ENCODE results near the gene CEMIP2. TPM values are rescaled to one million over a fixed set of nuclear protein-coding genes. Genes with fewer than 3 reads are reported as not detected.

Gene CEMIP2
- total and polyA plus RNA-seq, 10 of the 15 experiments (the other 5 are each of a cell fraction or from before 2014, with no cell fraction given) = 0.50 to 19.2 (median 1.2) TPM

DNA sequence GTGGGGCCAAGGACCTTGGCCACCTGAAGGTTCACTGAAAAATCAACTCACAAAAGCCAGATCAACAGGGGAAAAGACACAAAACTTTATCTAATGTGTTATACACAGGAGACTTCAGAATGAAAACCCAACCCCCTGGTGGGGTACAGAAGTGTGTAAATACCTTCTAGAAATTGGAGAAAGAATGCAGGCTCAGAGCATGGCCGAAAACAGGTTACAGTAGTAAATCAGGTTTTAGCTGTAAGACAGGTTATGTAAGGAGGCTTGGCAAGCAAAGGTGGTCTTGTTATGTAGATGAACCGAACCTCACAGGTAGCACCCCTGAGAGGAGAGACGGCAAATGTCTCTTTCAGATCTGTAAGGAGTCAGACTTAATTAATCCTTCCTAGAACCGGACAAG, 10.0 kb downstream of the CEMIP2 start (continued):
- TF ChIP-seq, protein P1, sequence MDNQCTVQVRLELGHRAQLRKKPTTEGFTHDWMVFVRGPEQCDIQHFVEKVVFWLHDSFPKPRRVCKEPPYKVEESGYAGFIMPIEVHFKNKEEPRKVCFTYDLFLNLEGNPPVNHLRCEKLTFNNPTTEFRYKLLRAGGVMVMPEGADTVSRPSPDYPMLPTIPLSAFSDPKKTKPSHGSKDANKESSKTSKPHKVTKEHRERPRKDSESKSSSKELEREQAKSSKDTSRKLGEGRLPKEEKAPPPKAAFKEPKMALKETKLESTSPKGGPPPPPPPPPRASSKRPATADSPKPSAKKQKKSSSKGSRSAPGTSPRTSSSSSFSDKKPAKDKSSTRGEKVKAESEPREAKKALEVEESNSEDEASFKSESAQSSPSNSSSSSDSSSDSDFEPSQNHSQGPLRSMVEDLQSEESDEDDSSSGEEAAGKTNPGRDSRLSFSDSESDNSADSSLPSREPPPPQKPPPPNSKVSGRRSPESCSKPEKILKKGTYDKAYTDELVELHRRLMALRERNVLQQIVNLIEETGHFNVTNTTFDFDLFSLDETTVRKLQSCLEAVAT (IDR thresholded peaks at IDR 0.05) = no peak
- TF ChIP-seq, protein P2, sequence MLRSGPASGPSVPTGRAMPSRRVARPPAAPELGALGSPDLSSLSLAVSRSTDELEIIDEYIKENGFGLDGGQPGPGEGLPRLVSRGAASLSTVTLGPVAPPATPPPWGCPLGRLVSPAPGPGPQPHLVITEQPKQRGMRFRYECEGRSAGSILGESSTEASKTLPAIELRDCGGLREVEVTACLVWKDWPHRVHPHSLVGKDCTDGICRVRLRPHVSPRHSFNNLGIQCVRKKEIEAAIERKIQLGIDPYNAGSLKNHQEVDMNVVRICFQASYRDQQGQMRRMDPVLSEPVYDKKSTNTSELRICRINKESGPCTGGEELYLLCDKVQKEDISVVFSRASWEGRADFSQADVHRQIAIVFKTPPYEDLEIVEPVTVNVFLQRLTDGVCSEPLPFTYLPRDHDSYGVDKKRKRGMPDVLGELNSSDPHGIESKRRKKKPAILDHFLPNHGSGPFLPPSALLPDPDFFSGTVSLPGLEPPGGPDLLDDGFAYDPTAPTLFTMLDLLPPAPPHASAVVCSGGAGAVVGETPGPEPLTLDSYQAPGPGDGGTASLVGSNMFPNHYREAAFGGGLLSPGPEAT (IDR thresholded peaks at IDR 0.05; ENCODE audit: low read depth) = no peak
- TF ChIP-seq, protein P3, sequence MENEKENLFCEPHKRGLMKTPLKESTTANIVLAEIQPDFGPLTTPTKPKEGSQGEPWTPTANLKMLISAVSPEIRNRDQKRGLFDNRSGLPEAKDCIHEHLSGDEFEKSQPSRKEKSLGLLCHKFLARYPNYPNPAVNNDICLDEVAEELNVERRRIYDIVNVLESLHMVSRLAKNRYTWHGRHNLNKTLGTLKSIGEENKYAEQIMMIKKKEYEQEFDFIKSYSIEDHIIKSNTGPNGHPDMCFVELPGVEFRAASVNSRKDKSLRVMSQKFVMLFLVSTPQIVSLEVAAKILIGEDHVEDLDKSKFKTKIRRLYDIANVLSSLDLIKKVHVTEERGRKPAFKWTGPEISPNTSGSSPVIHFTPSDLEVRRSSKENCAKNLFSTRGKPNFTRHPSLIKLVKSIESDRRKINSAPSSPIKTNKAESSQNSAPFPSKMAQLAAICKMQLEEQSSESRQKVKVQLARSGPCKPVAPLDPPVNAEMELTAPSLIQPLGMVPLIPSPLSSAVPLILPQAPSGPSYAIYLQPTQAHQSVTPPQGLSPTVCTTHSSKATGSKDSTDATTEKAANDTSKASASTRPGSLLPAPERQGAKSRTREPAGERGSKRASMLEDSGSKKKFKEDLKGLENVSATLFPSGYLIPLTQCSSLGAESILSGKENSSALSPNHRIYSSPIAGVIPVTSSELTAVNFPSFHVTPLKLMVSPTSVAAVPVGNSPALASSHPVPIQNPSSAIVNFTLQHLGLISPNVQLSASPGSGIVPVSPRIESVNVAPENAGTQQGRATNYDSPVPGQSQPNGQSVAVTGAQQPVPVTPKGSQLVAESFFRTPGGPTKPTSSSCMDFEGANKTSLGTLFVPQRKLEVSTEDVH (IDR thresholded peaks at IDR 0.05; ENCODE audit: low read depth, partially characterized antibody) = no peak
- TF ChIP-seq RUNX3 (IDR thresholded peaks at IDR 0.05; ENCODE audit: low read length) (no peak), RFX5 (IDR thresholded peaks at IDR 0.05; ENCODE audit: low read depth, low read length) (no peak), IKZF1 (conservative IDR thresholded peaks at IDR 0.05) (no peak), EP300 (IDR thresholded peaks at IDR 0.05; ENCODE audit: borderline replicate concordance in 1 of 2, control insufficient read depth in 1 of 2, low read depth in 2 of 2, low read length in 2 of 2) (no peak), DPF2 (IDR thresholded peaks at IDR 0.05) (no peak), CREB1 (IDR thresholded peaks at IDR 0.05; ENCODE audit: low read depth) (no peak), GATAD2B (conservative IDR thresholded peaks at IDR 0.05; ENCODE audit: low read depth) (no peak), BMI1 (IDR thresholded peaks at IDR 0.05; ENCODE audit: borderline replicate concordance) (no peak), ZZZ3 (IDR thresholded peaks at IDR 0.05; ENCODE audit: control insufficient read depth, insufficient read length, low read depth) (no peak), SPI1 (IDR thresholded peaks at IDR 0.05; ENCODE audit: borderline replicate concordance, insufficient read depth, low read depth, low read length) (no peak)
- TF ChIP-seq, protein P4, sequence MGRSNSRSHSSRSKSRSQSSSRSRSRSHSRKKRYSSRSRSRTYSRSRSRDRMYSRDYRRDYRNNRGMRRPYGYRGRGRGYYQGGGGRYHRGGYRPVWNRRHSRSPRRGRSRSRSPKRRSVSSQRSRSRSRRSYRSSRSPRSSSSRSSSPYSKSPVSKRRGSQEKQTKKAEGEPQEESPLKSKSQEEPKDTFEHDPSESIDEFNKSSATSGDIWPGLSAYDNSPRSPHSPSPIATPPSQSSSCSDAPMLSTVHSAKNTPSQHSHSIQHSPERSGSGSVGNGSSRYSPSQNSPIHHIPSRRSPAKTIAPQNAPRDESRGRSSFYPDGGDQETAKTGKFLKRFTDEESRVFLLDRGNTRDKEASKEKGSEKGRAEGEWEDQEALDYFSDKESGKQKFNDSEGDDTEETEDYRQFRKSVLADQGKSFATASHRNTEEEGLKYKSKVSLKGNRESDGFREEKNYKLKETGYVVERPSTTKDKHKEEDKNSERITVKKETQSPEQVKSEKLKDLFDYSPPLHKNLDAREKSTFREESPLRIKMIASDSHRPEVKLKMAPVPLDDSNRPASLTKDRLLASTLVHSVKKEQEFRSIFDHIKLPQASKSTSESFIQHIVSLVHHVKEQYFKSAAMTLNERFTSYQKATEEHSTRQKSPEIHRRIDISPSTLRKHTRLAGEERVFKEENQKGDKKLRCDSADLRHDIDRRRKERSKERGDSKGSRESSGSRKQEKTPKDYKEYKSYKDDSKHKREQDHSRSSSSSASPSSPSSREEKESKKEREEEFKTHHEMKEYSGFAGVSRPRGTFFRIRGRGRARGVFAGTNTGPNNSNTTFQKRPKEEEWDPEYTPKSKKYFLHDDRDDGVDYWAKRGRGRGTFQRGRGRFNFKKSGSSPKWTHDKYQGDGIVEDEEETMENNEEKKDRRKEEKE (IDR thresholded peaks at IDR 0.05) = no peak

Measured in GM12878 (cell line).